Neural progenitor cell (in vitro differentiated cells): ENCODE data around the gene CMTM1. TPM values are rescaled to one million over a fixed set of nuclear protein-coding genes. Genes with fewer than 3 reads are reported as not detected.

Source experiments
- DNase-seq: peaks from one replicate; pipeline ENCODE4 v3.0.0-alpha.2; 2016; ENCODE audit warnings: low spot score
- H2AFZ ChIP-seq: fragments of 200-600 bp; sonication (generic); replicated peaks from 2 replicates; pipeline ENCODE4 v1.6.1; 2016; ENCODE audit warnings: antibody characterized with exemption
- H3F3A ChIP-seq: fragments of 200-600 bp; sonication (generic); 2 replicates; pipeline ENCODE4 v1.6.1; 2016; ENCODE audit warnings: antibody characterized with exemption, low read depth
- H3K27ac ChIP-seq: fragments of 200-600 bp; sonication (generic); 2 replicates; pipeline ENCODE4 v1.5.1; 2016; ENCODE audit warnings: mild to moderate bottlenecking
- H3K27me3 ChIP-seq: fragments of 200-600 bp; sonication (generic); 2 replicates; pipeline ENCODE4 v1.6.1; 2016; ENCODE audit warnings: mild to moderate bottlenecking, moderate library complexity
- H3K36me3 ChIP-seq: fragments of 200-600 bp; sonication (generic); 2 replicates; pipeline ENCODE4 v1.5.1; 2016
- H3K4me1 ChIP-seq: fragments of 200-600 bp; sonication (generic); 2 replicates; pipeline ENCODE4 v1.6.1; 2016; ENCODE audit warnings: mixed run types
- H3K4me2 ChIP-seq: fragments of 200-600 bp; sonication (generic); 2 replicates; pipeline ENCODE4 v1.6.1; 2016
- H3K4me3 ChIP-seq: fragments of 200-600 bp; sonication (generic); 2 replicates; pipeline ENCODE4 v1.5.1; 2016
- H3K79me2 ChIP-seq: fragments of 200-600 bp; sonication (generic); 2 replicates; pipeline ENCODE4 v1.6.1; 2016; ENCODE audit warnings: low read depth
- H3K9ac ChIP-seq: fragments of 200-600 bp; sonication (generic); 2 replicates; pipeline ENCODE4 v1.6.1; 2016
- H3K9me3 ChIP-seq: fragments of 200-600 bp; sonication (generic); 2 replicates; pipeline ENCODE4 v1.5.1; 2016; ENCODE audit warnings: low read depth
- H4K20me1 ChIP-seq: fragments of 200-600 bp; sonication (generic); 2 replicates; pipeline ENCODE4 v1.6.1; 2016; ENCODE audit warnings: low read depth
- H3K27ac Mint-ChIP-seq: 3 replicates; pipeline ENCODE4 v1.8.0; 2021; ENCODE audit warnings: mixed read lengths
- H3K27me3 Mint-ChIP-seq: 2 replicates; pipeline ENCODE4 v1.8.0; 2022; ENCODE audit warnings: low read depth, mild to moderate bottlenecking, inconsistent platforms, moderate library complexity, mixed read lengths; ENCODE audit not compliant: insufficient read depth
- H3K36me3 Mint-ChIP-seq: 3 replicates; pipeline ENCODE4 v1.8.0; 2021; ENCODE audit warnings: mixed read lengths
- H3K4me1 Mint-ChIP-seq: 3 replicates; pipeline ENCODE4 v1.8.0; 2021; ENCODE audit warnings: mixed read lengths
- H3K4me3 Mint-ChIP-seq: 3 replicates; pipeline ENCODE4 v1.8.0; 2021; ENCODE audit warnings: mild to moderate bottlenecking, moderate library complexity, mixed read lengths
- H3K9me3 Mint-ChIP-seq: 3 replicates; pipeline ENCODE4 v1.8.0; 2020; ENCODE audit warnings: mixed read lengths
- EZH2 ChIP-seq: fragments of 200-600 bp; sonication (generic); IDR thresholded peaks from 2 replicates; pipeline ENCODE4 v1.6.1; 2017; ENCODE audit warnings: antibody characterized with exemption, mild to moderate bottlenecking, moderate library complexity
- EZH2phosphoT487 ChIP-seq: fragments of 200-600 bp; sonication (generic); IDR thresholded peaks from 2 replicates; pipeline ENCODE4 v1.6.1; 2017; ENCODE audit warnings: antibody characterized with exemption
- total RNA-seq: library from RNA; depleted of rRNA; stranded (reverse); fragments of >200 nt; gene quantifications from 2 replicates; pipeline ENCODE4 v1.2.3, GENCODE V29; 2015; ENCODE audit warnings: low replicate concordance
- TF ChIP-seq, protein P1 (sequence below): fragments of 200-600 bp; sonication (generic); IDR thresholded peaks from 2 replicates; pipeline ENCODE4 v1.5.1; 2017; ENCODE audit warnings: antibody characterized with exemption, mild to moderate bottlenecking

The CMTM1 gene
- total RNA-seq, 1 donor from 2014 or later: not detected

- H3K4me3 Mint-ChIP-seq: no peak overlapping the region
- peaks cover 12% of the 10 kb centered on the region for H4K20me1 ChIP-seq
- no peaks in the 10 kb centered on the region for H3K36me3 ChIP-seq
- peaks cover 1% of the 10 kb centered on the region for H3K36me3 Mint-ChIP-seq
- no peak overlapping the region for H3K4me3 ChIP-seq
- TF ChIP-seq, protein P1, sequence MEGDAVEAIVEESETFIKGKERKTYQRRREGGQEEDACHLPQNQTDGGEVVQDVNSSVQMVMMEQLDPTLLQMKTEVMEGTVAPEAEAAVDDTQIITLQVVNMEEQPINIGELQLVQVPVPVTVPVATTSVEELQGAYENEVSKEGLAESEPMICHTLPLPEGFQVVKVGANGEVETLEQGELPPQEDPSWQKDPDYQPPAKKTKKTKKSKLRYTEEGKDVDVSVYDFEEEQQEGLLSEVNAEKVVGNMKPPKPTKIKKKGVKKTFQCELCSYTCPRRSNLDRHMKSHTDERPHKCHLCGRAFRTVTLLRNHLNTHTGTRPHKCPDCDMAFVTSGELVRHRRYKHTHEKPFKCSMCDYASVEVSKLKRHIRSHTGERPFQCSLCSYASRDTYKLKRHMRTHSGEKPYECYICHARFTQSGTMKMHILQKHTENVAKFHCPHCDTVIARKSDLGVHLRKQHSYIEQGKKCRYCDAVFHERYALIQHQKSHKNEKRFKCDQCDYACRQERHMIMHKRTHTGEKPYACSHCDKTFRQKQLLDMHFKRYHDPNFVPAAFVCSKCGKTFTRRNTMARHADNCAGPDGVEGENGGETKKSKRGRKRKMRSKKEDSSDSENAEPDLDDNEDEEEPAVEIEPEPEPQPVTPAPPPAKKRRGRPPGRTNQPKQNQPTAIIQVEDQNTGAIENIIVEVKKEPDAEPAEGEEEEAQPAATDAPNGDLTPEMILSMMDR: no peak
- TF ChIP-seq EZH2phosphoT487: no peak
- TF ChIP-seq EZH2: no peak
- H2AFZ ChIP-seq: no peak overlapping the region
- H3K79me2 ChIP-seq: peaks cover 17% of the 10 kb centered on the region
- peaks cover 9% of the 10 kb centered on the region for H3K4me1 ChIP-seq
- no peaks in the 10 kb centered on the region for H3K27me3 ChIP-seq
- no peaks in the 10 kb centered on the region for H3K9me3 Mint-ChIP-seq
- H3K4me2 ChIP-seq: no peak overlapping the region
- H3K9ac ChIP-seq: no peak overlapping the region
- no peak for DNase-seq
- H3K4me1 Mint-ChIP-seq: peaks cover 16% of the 10 kb centered on the region
- no peak overlapping the region for H3K27ac ChIP-seq
- peaks cover 9% of the 10 kb centered on the region for H3K27me3 Mint-ChIP-seq
- H3F3A ChIP-seq: peaks cover 17% of the 10 kb centered on the region
- no peaks in the 10 kb centered on the region for H3K9me3 ChIP-seq
- H3K27ac Mint-ChIP-seq: no peak overlapping the region
These were observed 35.2 kb downstream of the CMTM1 start for GRCh38 chr16:66601471-66601870.

DNA sequence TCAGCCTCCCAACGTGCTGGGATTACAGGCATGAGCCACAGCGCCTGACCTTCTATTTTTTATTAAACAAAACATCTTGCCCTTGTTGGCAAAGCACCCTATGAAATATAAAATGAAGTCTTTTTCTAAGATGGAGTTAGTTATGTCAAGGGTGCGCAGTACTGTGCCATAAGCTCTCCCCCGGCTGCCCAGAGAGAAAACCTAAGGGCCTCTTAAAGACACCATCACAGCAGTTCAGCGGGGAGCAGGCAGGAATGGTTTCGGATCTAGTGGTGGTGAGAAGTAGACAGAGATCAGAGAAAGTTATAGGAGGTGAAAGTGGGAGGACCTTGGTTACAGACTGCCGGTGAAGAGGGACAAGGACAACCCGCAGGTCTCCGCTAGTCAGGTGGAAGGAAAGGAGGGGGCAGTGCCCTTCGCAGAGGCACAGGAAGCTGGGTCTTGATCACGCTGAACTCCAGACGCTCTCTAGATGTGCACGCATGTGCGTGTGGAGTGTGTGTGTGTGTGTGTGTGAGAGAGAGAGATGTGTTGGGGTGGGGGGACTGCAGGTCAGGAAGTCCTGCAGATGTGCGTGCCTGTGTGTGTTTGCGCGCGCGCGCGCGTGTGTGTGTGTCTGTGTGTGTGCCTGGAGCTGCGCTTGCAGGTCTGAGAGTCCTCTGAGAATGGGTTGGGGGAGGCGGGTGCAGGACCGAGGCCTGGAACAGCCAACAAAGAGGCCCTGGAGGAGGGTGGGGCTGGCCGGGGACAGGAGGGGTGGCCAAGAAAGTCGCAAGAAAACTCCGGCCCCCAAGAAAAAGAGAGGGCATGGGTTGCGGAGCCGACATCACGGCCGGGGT is 37.5 kb downstream of the CMTM1 start:
- H3K4me1 Mint-ChIP-seq: peaks cover 31% of the 10 kb centered on the region
- H3K4me1 ChIP-seq: peaks cover 9% of the 10 kb centered on the region
- H3K27me3 Mint-ChIP-seq: peaks cover 9% of the 10 kb centered on the region
- H3K36me3 ChIP-seq: no peaks in the 10 kb centered on the region
- peaks cover 35% of the 10 kb centered on the region for H4K20me1 ChIP-seq
- peak overlapping the region; percentile 85 for H3K4me2 ChIP-seq
- H3K9ac ChIP-seq: no peak overlapping the region
- no peaks in the 10 kb centered on the region for H3K27me3 ChIP-seq
- peak overlapping the region; percentile 45 for H2AFZ ChIP-seq
- H3K9me3 ChIP-seq: no peaks in the 10 kb centered on the region
- peak; percentile 87 for DNase-seq
- peaks cover 31% of the 10 kb centered on the region for H3K79me2 ChIP-seq
- TF ChIP-seq EZH2 (no peak), EZH2phosphoT487 (no peak)
- TF ChIP-seq, protein P1: no peak
- H3K4me3 Mint-ChIP-seq: peak overlapping the region; percentile 92
- peak overlapping the region; percentile 97 for H3K27ac Mint-ChIP-seq
- peak overlapping the region; percentile 95 for H3K4me3 ChIP-seq
- H3K36me3 Mint-ChIP-seq: peaks cover 1% of the 10 kb centered on the region
- H3F3A ChIP-seq: peaks cover 29% of the 10 kb centered on the region
- peak overlapping the region; percentile 55 for H3K27ac ChIP-seq
- H3K9me3 Mint-ChIP-seq: no peaks in the 10 kb centered on the region

- H3K27me3 ChIP-seq: no peaks in the 10 kb centered on the region
- no peaks in the 10 kb centered on the region for H3K36me3 ChIP-seq
- DNase-seq: peak; percentile 91
- H3F3A ChIP-seq: peaks cover 29% of the 10 kb centered on the region
- Mint-ChIP-seq H3K27me3 (peaks cover 7% of the 10 kb centered on the region), H3K4me3 (peak within 1 kb of the TSS; percentile 92), H3K36me3 (peaks cover 2% of the 10 kb centered on the region), H3K9me3 (no peaks in the 10 kb centered on the region), H3K27ac (peak within 1 kb of the TSS; percentile 97), H3K4me1 (peaks cover 31% of the 10 kb centered on the region)
- H3K9me3 ChIP-seq: no peaks in the 10 kb centered on the region
- H3K27ac ChIP-seq: peak within 1 kb of the TSS; percentile 55
- H3K4me3 ChIP-seq: peak within 1 kb of the TSS; percentile 95
- peaks cover 39% of the 10 kb centered on the region for H3K79me2 ChIP-seq
- peak within 1 kb of the TSS; percentile 45 for H2AFZ ChIP-seq
- H3K9ac ChIP-seq: peak within 1 kb of the TSS; percentile 62
- peaks cover 9% of the 10 kb centered on the region for H3K4me1 ChIP-seq
- H4K20me1 ChIP-seq: peaks cover 43% of the 10 kb centered on the region
- H3K4me2 ChIP-seq: peak within 1 kb of the TSS; percentile 85
- TF ChIP-seq EZH2 (no peak), EZH2phosphoT487 (no peak)
- TF ChIP-seq, protein P1: peak; percentile 83
These were observed 38.3 kb downstream of the CMTM1 start, which contains the start of gene CMTM3 for GRCh38 chr16:66604376-66605176. CMTM3 (plus strand) TSS chr16:66604704; CDS start chr16:66604806, 102 bp downstream.
